Epithelial cell of esophagus (primary cell): ENCODE data around the gene GCH1.

Experiments
- DNase-seq: peaks from one replicate; pipeline ENCODE4 v3.0.0; 2010; ENCODE audit warnings: low read depth
- H3K4me3 ChIP-seq: 2 replicates; pipeline ENCODE4 v1.5.1; 2011; ENCODE audit warnings: mild to moderate bottlenecking, low read length, control low read depth
- TF ChIP-seq, protein P1 (sequence below): IDR thresholded peaks from 2 replicates; pipeline ENCODE4 v1.5.1; 2011; ENCODE audit warnings: low read depth, mild to moderate bottlenecking, low read length, control low read depth, inconsistent platforms; ENCODE audit not compliant: insufficient read depth; ENCODE audit errors: missing control alignments

GCH1 gene

DNA sequence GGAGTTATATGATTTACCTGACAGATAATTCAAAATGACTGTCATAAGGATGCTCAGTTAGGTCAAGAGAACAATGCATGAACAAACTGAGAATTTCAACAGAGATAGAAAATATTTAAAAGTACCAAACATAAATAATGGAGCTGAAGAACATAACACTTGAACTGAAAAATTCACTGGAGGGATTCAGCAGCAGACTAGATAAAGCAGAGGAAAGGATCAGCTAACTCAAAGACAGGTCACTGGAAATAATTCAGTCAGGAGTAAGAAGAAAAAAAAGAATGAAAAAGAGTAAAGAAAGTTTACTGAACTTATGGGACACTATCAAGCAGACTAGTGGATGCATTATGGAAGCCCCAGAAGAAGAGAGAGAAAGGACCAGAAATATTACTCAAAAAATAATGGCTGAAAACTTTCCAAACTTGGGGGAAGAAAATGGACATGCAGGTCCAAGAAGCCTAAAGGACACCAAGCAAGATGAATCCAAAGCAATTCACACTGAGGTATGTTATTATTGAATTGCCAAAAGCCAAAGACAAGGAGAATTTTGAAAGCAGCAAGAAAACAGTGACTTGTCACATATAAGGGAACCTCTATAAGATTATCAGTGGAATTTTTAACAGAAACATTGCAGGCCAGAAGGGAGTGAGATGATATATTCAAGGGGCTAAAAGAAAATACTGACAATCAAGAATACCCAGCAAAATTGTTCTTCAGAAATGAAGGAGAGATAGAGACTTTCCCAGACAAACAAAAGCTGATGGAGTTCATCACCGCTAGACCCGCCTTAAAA is 78.7 kb downstream of the GCH1 start:
- no peak for DNase-seq
- TF ChIP-seq, protein P1, sequence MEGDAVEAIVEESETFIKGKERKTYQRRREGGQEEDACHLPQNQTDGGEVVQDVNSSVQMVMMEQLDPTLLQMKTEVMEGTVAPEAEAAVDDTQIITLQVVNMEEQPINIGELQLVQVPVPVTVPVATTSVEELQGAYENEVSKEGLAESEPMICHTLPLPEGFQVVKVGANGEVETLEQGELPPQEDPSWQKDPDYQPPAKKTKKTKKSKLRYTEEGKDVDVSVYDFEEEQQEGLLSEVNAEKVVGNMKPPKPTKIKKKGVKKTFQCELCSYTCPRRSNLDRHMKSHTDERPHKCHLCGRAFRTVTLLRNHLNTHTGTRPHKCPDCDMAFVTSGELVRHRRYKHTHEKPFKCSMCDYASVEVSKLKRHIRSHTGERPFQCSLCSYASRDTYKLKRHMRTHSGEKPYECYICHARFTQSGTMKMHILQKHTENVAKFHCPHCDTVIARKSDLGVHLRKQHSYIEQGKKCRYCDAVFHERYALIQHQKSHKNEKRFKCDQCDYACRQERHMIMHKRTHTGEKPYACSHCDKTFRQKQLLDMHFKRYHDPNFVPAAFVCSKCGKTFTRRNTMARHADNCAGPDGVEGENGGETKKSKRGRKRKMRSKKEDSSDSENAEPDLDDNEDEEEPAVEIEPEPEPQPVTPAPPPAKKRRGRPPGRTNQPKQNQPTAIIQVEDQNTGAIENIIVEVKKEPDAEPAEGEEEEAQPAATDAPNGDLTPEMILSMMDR: no peak
- H3K4me3 ChIP-seq: no peak overlapping the region

DNA sequence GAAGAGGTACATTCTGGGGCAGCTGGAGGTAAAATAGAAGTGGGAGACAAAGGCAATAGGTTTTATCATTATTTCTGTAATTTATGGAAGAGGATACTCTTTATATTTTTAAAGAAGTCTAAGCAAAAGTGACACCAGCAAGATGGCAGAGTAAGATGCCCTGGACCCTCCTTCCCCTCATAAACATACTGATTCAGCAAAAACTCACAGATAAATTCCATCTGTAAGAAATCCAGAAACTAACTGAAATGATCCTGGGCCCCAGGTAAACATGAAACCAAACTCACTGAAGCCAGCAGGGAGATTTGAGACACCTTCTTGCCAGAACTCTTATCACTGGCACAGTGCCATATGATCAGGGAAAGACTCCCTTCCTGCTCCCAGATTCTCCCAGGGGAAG is 79.9 kb downstream of the GCH1 start:
- TF ChIP-seq, protein P1: no peak
- no peak for DNase-seq
- H3K4me3 ChIP-seq: no peak overlapping the region

GRCh38 chr14:54818201-54819133 is 84.2 kb downstream of the GCH1 start:
- TF ChIP-seq, protein P1: no peak
- H3K4me3 ChIP-seq: no peak overlapping the region
- peak; percentile 40 for DNase-seq

- TF ChIP-seq, protein P1: no peak
- no peak for DNase-seq
- H3K4me3 ChIP-seq: no peak overlapping the region
Observed at GRCh38 chr14:54817506-54817905, 85.1 kb downstream of the GCH1 start.

- H3K4me3 ChIP-seq: no peak overlapping the region
- TF ChIP-seq, protein P1: no peak
- no peak for DNase-seq
Observed at GRCh38 chr14:54816450-54816849, 86.2 kb downstream of the GCH1 start.

GRCh38 chr14:54815515-54815914 is 87.1 kb downstream of the GCH1 start:
- TF ChIP-seq, protein P1: no peak

More at GRCh38 chr14:54815515-54815914, 87.1 kb downstream of the GCH1 start:
- H3K4me3 ChIP-seq: no peak overlapping the region
- no peak for DNase-seq
